GM19324 (cell line): ENCODE measurements around the gene TAF12.
"Not testable (repeated sequence)": the region's sequence is repeated elsewhere in the genome, so short reads cannot be mapped to it uniquely, and the experiment has no call there.

Experiments
- ATAC-seq: cut with Tn5 transposase; IDR thresholded peaks from one replicate; pipeline ENCODE4 v1.9.1; 2021; ENCODE audit warnings: mild to moderate bottlenecking, moderate library complexity; ENCODE audit not compliant: unreplicated experiment, low FRiP score

TAF12 gene

DNA sequence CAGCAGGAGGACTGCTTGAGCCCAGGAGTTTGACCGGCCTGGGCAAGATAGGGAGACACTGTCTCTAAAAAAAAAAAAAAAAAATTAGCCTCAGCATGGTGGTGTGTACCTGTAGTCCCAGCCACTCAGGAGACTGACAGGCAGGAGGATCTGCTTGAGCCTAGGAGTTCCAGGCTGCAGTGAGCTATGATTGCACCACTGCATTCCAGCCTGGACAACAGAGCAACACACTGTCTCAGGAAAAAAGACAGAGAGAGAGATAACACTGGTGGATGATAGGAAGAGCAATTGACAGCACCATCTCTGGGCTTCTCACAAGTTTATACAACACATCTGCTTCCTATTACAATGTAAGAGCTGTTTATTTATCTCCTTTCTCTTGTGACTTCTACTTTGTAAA lies 3.2 kb upstream of the TAF12 start:
- no peak for ATAC-seq

DNA sequence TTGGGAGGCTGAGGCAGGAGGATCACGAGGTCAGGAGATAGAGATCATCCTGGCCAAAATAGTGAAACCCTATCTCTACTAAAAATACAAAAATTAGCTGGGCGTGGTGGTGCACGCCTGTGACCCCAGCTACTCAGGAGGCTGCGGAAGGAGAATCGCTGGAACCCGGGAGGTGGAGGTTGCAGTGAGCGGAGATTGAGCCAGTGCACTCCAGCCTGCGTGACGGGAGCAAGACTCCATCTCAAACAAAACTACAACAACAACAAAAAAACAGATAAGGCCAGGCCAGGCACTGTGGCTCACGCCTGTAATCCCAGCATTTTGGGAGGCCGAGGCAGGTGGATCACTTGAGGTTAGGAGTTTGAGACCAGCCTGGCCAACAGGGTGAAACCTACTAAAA lies 2.5 kb upstream of the TAF12 start:
- not testable (repeated sequence) for ATAC-seq

DNA sequence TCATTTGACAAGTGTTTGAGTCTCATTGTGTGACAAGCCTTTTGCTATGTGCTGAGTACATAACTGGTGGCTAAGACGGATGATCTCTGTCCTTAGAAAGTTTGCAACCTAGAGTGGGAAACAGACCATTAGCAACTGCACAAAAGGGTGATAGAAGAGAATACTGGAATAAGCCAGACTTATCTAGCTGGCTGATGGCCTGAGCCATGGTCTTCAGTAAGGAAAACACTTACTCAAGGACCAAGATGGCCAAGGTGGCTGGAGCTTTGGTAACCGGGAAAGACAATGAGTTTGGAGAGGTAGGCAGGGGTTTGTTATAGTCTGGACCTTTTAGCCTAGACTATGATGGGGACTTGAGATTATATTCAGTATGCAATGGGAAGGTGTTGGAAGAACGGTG lies 1.6 kb upstream of the TAF12 start:
- no peak for ATAC-seq

DNA sequence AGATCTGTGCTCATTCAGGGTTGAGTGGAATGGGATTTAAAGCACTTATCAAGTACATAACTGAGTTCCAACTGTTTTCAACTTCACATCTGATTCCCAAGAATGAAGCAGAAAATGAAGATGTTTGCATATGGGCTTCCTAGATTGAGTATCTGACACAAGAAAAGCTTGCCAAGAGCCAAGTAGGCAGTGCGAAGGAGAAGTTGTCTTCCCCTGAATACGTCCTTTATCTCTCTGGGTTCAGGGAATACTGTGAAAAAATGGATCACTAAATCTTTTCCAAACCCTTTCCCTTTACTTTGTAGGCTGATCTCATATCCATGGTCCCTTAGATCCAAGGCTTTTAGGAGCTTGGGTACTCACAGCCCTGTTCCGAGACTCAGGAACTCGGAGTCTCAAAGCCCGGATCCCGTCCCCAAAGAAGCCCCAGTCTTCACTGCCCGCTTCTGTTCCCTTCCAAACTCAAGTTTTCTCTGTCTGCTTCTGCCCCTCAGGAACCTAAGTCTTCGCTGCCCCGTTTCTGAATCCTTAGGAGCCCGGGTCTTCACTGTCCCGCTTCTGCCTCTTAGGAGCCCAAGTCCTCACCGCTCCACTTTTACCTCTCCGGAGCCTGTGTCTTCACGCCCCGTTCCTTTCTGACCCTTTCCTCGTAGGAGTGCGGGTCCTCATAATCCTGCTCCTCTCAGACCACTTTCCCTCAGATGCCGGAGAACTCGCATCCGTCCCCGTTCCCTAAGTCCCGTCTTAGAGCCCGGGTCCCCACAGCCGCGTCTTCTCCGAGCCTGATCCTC lies 616 bp downstream of the TAF12 start:
- no peak for ATAC-seq

DNA sequence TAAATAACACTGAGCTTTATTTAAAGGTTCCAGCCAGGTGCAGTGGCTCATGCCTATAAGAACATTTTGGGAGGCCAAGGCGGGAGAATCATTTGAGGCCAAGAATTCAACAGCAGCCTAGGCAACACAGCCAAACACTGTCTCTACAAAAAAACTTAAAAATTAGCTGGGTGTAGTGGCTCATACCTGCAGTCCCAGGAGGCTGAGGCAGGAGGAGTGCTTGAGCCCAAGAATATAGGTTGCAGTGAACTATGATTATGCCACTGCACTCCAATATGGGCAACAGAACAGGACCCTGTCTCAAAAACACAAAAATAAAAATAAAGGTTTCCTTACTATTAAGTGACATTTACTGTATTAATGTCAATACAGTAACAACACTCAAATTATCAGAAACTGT lies 2.1 kb downstream of the TAF12 start:
- no peak for ATAC-seq

- no peak for ATAC-seq
Measured at GRCh38 chr1:28632560-28632959, 10.3 kb downstream of the TAF12 start.

- ATAC-seq, result no peak
Measured at GRCh38 chr1:28631713-28632112, 11.2 kb downstream of the TAF12 start.

DNA sequence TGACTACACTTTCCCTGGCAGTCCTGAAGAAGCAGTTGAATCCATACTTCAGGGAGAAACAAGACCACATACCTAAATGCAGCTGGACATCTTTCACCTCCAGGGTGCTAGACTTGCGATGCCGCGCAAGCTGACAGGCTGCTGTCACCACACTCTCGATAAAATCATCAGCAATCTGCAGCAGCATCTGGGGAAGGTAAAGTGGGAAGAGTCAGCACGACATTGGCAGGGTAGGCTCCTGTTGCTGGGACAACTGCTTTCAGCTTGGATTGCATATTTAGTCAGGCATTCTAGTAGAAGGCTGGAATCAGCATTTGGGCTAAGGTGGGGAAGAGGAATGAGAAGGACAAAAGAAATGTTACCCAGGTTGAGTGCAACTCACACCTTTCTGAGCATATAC lies 29.7 kb downstream of the TAF12 start:
- ATAC-seq, result no peak

DNA sequence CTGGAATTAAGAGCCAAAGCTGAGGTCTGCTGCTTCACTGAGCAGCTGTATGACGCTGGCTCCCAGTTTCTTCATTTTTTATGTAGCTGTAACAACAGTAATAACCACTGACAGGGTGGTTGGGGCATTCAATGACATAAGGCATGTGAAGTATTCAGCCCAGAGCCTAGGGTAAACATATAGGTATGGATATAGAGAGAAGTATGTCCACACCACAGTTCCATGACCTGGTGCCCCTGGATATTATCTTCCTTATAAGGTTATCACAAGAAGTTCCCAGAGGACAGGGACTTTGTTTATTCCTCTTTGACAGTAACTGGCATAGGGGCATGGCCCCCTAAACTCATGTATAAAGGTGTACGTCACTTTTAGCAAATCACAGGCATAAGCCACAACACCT lies 36.1 kb downstream of the TAF12 start:
- ATAC-seq, result no peak

- no peak for ATAC-seq
Measured at GRCh38 chr1:28604962-28605361, 37.9 kb downstream of the TAF12 start.

DNA sequence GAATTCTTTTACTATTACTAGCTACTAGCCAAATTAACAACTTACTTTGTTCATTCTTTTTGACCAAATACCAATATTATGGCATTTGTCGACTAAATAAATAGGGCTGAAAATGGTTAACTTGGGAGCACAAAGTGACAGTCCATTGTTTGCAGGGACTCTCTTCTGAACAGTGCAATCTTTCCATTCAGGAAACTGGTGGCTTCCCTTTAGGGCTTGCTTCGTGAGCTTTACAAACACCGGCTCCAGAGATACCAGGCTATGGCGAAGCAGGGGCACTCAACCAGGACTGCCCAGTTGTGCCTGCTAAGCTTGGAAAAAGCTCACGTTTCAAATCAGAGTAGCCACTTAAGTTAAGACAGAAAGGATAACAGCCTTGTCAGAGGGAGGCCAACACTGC lies 38.5 kb downstream of the TAF12 start:
- ATAC-seq, result no peak

DNA sequence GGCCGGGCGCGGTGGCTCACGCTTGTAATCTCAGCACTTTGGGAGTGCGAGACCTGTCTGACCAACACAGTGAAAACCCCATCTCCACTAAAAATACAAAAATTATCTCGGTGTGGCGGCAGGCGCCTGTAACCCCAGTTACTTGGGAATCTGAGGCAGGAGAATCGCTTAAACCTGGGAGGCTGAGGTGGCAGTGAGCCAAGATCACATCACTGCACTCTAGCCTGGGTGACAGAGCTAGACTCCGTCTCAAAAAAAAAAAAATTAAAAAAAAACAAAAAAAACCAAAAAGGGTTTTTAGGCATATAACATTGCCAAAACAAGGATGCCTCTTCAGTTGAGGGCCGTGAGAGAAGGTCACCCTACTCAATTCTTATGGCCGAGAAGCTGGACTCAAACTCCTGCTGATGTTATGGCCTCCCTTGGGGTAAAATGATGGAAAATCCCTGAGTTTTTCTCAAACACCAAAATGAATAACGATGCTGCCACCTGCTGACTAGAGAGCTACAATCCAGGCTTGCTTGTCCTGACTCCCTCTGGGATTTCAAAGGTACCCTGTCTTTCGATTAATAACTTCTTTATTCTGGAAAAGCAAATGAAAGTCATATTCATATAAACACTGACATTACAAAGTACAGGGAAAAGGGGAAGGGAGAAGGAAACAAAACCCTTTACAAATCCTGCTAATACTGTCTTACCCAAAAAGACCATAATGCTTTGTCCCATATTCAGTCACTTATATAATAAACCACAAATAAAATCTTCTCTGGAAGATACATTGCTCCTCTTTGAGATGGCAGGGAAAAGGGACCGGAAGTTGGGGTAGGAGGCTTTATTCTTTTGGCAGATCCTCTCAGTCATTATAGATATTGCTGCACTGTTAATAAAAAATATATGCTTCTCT lies 40.1 kb downstream of the TAF12 start:
- no peak for ATAC-seq

GRCh38 chr1:28601696-28602095 lies 41.2 kb downstream of the TAF12 start:
- ATAC-seq, result no peak

DNA sequence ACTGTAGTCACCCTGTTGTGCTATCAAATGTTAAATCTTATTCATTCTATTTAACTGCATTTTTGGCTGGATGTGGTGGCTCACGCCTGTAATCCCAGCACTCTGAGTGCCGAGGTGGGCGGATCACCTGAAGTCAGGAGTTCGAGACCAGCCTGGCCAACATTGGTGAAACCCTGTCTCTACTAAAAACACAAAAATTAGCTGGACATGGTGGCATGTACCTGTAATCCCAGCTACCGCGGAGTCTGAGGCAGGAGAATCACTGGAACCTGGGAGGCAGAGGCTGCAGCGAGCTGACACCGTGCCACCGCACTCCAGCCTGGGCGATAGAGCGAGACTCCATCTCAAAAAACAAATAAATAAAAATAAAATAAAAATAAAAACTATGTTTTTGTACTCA lies 46.6 kb downstream of the TAF12 start:
- not testable (repeated sequence) for ATAC-seq

DNA sequence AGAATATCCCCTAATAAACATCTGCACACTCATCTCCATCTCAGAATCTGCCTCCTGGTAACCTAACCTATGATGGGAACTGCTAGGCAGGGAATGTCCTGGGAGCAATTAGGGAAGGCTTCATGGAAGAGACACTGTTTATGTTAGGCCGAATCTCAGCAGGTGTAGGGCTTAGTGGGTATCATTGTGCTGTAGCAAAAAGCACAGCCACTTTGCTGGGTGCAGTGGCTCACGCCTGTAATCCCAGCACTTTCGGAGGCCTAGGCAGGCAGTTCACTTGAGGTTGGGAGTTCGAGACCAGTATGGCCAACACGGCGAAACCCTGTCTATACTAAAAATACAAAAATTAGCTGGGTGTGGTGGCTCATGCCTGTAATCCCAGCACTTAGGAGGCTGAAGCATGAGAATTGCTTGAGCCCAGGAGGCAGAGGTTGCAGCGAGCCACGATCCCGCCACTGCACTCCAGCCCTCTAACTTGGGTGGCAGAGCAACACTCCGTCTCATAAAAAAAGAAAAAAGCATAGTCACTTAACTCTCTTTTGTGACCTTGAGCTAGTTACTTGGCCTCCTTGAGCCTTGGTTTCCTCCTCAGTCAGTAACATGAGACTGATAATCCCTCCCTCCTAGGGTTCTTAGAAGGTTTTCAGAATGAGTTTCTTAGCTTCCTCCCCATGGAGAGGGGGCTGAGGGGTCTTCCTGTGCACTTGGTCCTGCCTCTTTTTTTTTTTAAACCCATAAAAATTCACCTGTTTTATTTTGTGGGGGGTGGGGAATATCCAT lies 47.3 kb downstream of the TAF12 start:
- no peak for ATAC-seq

GRCh38 chr1:28594686-28595411 lies 48.0 kb downstream of the TAF12 start:
- not testable (repeated sequence) for ATAC-seq

GRCh38 chr1:28593988-28594356 lies 48.9 kb downstream of the TAF12 start:
- not testable (repeated sequence) for ATAC-seq

- ATAC-seq, result peak; percentile 68
Measured at GRCh38 chr1:28592321-28593071, 50.4 kb downstream of the TAF12 start.

DNA sequence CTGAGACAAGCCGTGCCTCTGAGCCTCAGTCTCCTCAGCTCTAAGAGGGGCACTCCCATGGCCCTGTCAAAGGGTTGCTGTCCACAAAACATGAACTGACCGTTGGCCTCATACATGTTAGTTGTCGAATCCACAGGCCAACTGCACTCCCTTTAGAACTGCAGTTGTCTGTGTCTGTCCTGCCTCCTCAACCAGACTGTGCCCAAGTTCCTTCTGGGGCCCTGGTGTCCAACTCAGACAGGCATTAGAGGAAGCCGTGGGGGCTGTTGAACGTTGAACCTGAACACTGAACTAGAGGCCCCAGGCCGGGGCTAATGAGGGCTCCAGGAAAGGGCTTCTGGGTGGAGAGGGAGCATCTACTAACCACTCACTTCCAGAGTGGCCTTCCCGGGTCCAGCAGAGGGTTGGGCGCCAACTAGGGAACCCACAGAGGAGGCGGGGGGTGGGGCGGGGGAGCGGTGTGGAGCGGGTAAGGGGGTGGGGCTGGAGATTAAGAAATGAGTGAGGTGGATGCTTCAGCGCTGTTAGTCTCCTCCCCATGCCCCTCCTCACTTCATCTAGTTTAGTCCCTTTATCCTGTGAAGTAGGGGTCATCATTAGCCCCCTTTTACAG lies 51.1 kb downstream of the TAF12 start, which contains the start of gene RAB42:
Gene RAB42, plus strand, starts transcription at position 558 of the 613 bp plus-strand sequence. CDS start 247 bp downstream, outside the sequence.
- peak; percentile 26 for ATAC-seq
